Parathyroid adenoma (tissue), 2 donors: ENCODE data around the gene CMYA5.

Experiments
- H2AFZ ChIP-seq: fragments of 300-600 bp; sonication (generic); one replicate; pipeline ENCODE4 v1.7.0; 2017; ENCODE audit warnings: antibody characterized with exemption, mild to moderate bottlenecking
- H3K27ac ChIP-seq: fragments of 300-600 bp; sonication (generic); one replicate; pipeline ENCODE4 v1.7.0; 2017
- H3K27me3 ChIP-seq: fragments of 300-600 bp; sonication (generic); one replicate; pipeline ENCODE4 v1.7.0; 2017; ENCODE audit warnings: low read length; ENCODE audit not compliant: control insufficient read depth, insufficient read depth
- H3K36me3 ChIP-seq: fragments of 300-600 bp; sonication (generic); one replicate; pipeline ENCODE4 v1.7.0; 2017; ENCODE audit warnings: low read length; ENCODE audit not compliant: control insufficient read depth, insufficient read depth
- H3K4me1 ChIP-seq: fragments of 300-600 bp; sonication (generic); one replicate; pipeline ENCODE4 v1.7.0; 2017; ENCODE audit warnings: control low read depth
- H3K4me2 ChIP-seq: fragments of 300-600 bp; sonication (generic); one replicate; pipeline ENCODE4 v1.7.0; 2017; ENCODE audit warnings: low read length
- H3K4me3 ChIP-seq: fragments of 300-600 bp; sonication (generic); one replicate; pipeline ENCODE4 v1.7.0; 2017; ENCODE audit warnings: low read depth, low read length
- H3K79me2 ChIP-seq: fragments of 300-600 bp; sonication (generic); one replicate; pipeline ENCODE4 v1.7.0; 2017; ENCODE audit warnings: control low read depth
- H3K9ac ChIP-seq: fragments of 300-600 bp; sonication (generic); one replicate; pipeline ENCODE4 v1.7.0; 2017; ENCODE audit warnings: mild to moderate bottlenecking
- H3K9me3 ChIP-seq: fragments of 300-600 bp; sonication (generic); one replicate; pipeline ENCODE4 v1.7.0; 2017; ENCODE audit warnings: low read length; ENCODE audit not compliant: control insufficient read depth
- CTCF ChIP-seq: fragments of 300-600 bp; sonication (generic); IDR thresholded peaks from one replicate; pipeline ENCODE4 v1.7.0; 2017; ENCODE audit warnings: antibody characterized with exemption, mild to moderate bottlenecking
- donor health status: primary hyperparathyroidism.

Gene CMYA5

DNA sequence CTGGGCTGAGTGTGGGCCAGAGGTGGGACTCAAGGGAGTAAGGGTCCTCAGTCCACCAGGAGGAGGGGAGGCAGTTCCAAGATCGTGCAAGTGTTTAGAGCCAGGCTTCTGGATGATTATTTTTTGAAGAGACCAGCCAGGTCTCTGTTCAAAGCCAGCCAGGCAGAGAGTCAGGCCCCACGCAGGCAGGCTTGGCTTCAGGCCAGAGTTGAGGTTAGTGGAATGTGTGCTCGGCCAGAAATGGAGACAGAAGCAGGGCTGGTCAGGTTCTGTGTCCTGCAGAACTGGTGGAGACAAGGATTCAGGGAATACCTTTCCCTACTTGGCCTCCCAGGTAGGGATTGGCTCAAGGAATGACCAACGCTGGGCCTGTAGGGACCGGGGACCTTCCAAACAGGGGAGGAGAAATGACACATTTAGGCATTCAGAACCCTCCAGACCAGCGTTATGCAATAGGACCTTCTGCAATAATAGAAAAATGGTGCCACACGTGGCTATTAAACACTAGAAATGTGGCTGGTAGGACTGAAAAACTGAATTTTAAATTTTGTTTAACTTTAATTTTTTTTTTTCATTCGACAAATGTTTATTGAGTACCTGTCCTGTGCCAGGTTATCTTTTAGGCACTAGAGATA is 106.2 kb downstream of the CMYA5 start:
- H3K27me3 ChIP-seq: no peaks in the 10 kb centered on the region
- no peak overlapping the region for H3K27ac ChIP-seq
- H2AFZ ChIP-seq: no peak overlapping the region
- no peak overlapping the region for H3K4me2 ChIP-seq
- no peaks in the 10 kb centered on the region for H3K9me3 ChIP-seq
- no peaks in the 10 kb centered on the region for H3K4me1 ChIP-seq
- H3K4me3 ChIP-seq: no peak overlapping the region
- no peak for TF ChIP-seq CTCF
- no peaks in the 10 kb centered on the region for H3K36me3 ChIP-seq
- no peaks in the 10 kb centered on the region for H3K79me2 ChIP-seq
- no peak overlapping the region for H3K9ac ChIP-seq

DNA sequence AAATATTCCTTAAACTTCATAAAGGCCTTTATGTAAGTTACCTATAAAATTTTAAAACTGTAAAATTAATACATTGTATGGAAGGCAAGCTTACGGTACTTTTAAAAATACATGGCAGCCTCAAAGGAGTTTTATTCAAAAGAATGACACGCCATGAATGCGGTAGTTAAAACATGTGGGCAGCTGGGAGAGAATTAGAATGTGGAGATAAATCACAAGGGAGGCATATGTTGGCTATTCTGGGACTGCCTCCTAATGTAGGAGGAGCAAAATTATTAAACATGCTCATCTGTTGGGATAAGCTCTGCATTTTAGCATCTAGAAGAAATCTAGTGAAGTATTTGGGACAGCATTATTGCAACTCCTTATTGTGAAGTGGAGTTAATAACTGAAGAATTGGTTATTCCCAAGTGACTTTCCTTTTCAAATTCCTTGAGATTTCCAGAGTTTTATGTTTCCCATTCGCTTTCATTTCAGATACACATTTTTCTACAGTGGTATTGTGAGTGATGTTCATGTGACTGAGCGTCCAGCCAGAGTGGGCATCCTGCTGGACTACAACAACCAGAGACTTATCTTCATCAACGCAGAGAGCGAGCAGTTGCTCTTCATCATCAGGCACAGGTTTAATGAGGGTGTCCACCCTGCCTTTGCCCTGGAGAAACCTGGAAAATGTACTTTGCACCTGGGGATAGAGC is 109.4 kb downstream of the CMYA5 start:
- Histone ChIP-seq H3K4me1 (no peaks in the 10 kb centered on the region), H3K4me3 (no peak overlapping the region), H3K27ac (no peak overlapping the region)

GRCh38 chr5:79800979-79801827 is 111.6 kb downstream of the CMYA5 start:
- Histone ChIP-seq H3K9ac (no peak overlapping the region), H3K4me3 (no peak overlapping the region), H2AFZ (no peak overlapping the region), H3K9me3 (no peaks in the 10 kb centered on the region), H3K36me3 (no peaks in the 10 kb centered on the region), H3K4me2 (no peak overlapping the region), H3K27me3 (no peaks in the 10 kb centered on the region), H3K27ac (no peak overlapping the region), H3K79me2 (no peaks in the 10 kb centered on the region), H3K4me1 (no peaks in the 10 kb centered on the region)
- no peak for TF ChIP-seq CTCF

More for the DNA sequence above, 109.4 kb downstream of the CMYA5 start:
- no peaks in the 10 kb centered on the region for H3K27me3 ChIP-seq
- no peaks in the 10 kb centered on the region for H3K36me3 ChIP-seq
- no peak overlapping the region for H2AFZ ChIP-seq
- no peaks in the 10 kb centered on the region for H3K9me3 ChIP-seq
- no peaks in the 10 kb centered on the region for H3K79me2 ChIP-seq
- no peak overlapping the region for H3K4me2 ChIP-seq
- no peak overlapping the region for H3K9ac ChIP-seq
- no peak for TF ChIP-seq CTCF

GRCh38 chr5:79802406-79802805 is 112.8 kb downstream of the CMYA5 start:
- Histone ChIP-seq H3K36me3 (no peaks in the 10 kb centered on the region), H3K4me3 (no peak overlapping the region), H3K9me3 (no peaks in the 10 kb centered on the region), H3K9ac (no peak overlapping the region), H3K27ac (no peak overlapping the region), H3K4me2 (no peak overlapping the region), H2AFZ (no peak overlapping the region), H3K79me2 (no peaks in the 10 kb centered on the region), H3K27me3 (no peaks in the 10 kb centered on the region), H3K4me1 (no peaks in the 10 kb centered on the region)
- TF ChIP-seq CTCF: no peak
